H9 (cell line): ENCODE measurements around the gene SGCD. TPM values are rescaled to one million over a fixed set of nuclear protein-coding genes. Genes with fewer than 3 reads are reported as not detected.

Experiments
- DNase-seq: peaks from one replicate; pipeline ENCODE4 v3.0.0-alpha.2; 2017
- H2AFZ ChIP-seq: one replicate; pipeline ENCODE4 v1.6.1; 2013; ENCODE audit warnings: mild to moderate bottlenecking, low read length, control low read depth, moderate library complexity
- H2AK5ac ChIP-seq: 2 replicates; pipeline ENCODE4 v1.6.1; 2013; ENCODE audit warnings: low read length, control low read depth, mixed read lengths; ENCODE audit not compliant: insufficient read length
- H2BK120ac ChIP-seq: one replicate; pipeline ENCODE4 v1.6.1; 2013; ENCODE audit warnings: low read depth, mild to moderate bottlenecking, low read length, control low read depth, inconsistent platforms; ENCODE audit not compliant: poor library complexity, severe bottlenecking
- H2BK12ac ChIP-seq: 2 replicates; pipeline ENCODE4 v1.6.1; 2013; ENCODE audit warnings: low read length, control low read depth, mixed read lengths, low read depth; ENCODE audit not compliant: insufficient read length
- H2BK15ac ChIP-seq: 2 replicates; pipeline ENCODE4 v1.6.1; 2013; ENCODE audit warnings: low read depth, low read length, control low read depth
- H2BK20ac ChIP-seq: one replicate; pipeline ENCODE4 v1.6.1; 2013; ENCODE audit warnings: low read depth, mild to moderate bottlenecking, low read length, control low read depth, inconsistent platforms; ENCODE audit not compliant: poor library complexity, severe bottlenecking
- H2BK5ac ChIP-seq: 2 replicates; pipeline ENCODE4 v1.6.1; 2013; ENCODE audit warnings: low read length, control low read depth, mixed read lengths; ENCODE audit not compliant: insufficient read length
- H3K14ac ChIP-seq: 2 replicates; pipeline ENCODE4 v1.6.1; 2013; ENCODE audit warnings: low read length, control low read depth; ENCODE audit not compliant: insufficient read depth
- H3K18ac ChIP-seq: 2 replicates; pipeline ENCODE4 v1.6.1; 2013; ENCODE audit warnings: low read depth, mild to moderate bottlenecking, mixed read lengths, low read length, control low read depth; ENCODE audit not compliant: insufficient read length
- H3K23ac ChIP-seq: 2 replicates; pipeline ENCODE4 v1.6.1; 2013; ENCODE audit warnings: low read length, control low read depth, mixed read lengths, low read depth; ENCODE audit not compliant: insufficient read length
- H3K23me2 ChIP-seq: 2 replicates; pipeline ENCODE4 v1.6.1; 2013; ENCODE audit warnings: low read depth, mild to moderate bottlenecking, mixed read lengths, low read length, control low read depth; ENCODE audit not compliant: insufficient read length, poor library complexity, severe bottlenecking
- H3K27ac ChIP-seq: 2 replicates; pipeline ENCODE4 v1.5.1; 2013; ENCODE audit warnings: low read length, control low read depth, mixed read lengths, low read depth; ENCODE audit not compliant: insufficient read length
- H3K27me3 ChIP-seq: 2 replicates; pipeline ENCODE4 v1.6.1; 2013; ENCODE audit warnings: low read length, control low read depth, inconsistent platforms; ENCODE audit not compliant: insufficient read depth
- H3K4ac ChIP-seq: 2 replicates; pipeline ENCODE4 v1.6.1; 2013; ENCODE audit warnings: low read depth, mild to moderate bottlenecking, control low read depth, inconsistent platforms, low read length, moderate library complexity
- H3K4me1 ChIP-seq: 2 replicates; pipeline ENCODE4 v1.6.1; 2013; ENCODE audit warnings: low read length, control low read depth, inconsistent platforms; ENCODE audit not compliant: insufficient read depth
- H3K4me2 ChIP-seq: 2 replicates; pipeline ENCODE4 v1.6.1; 2013; ENCODE audit warnings: low read length, control low read depth, mixed read lengths; ENCODE audit not compliant: insufficient read length, insufficient read depth
- H3K56ac ChIP-seq: 2 replicates; pipeline ENCODE4 v1.6.1; 2013; ENCODE audit warnings: low read depth, mild to moderate bottlenecking, mixed read lengths, low read length, control low read depth; ENCODE audit not compliant: insufficient read length
- H3K79me1 ChIP-seq: 2 replicates; pipeline ENCODE4 v1.6.1; 2013; ENCODE audit warnings: low read depth, mild to moderate bottlenecking, moderate library complexity, low read length, control low read depth, inconsistent platforms; ENCODE audit not compliant: insufficient read depth, poor library complexity, severe bottlenecking
- H3K79me2 ChIP-seq: 2 replicates; pipeline ENCODE4 v1.6.1; 2013; ENCODE audit warnings: low read length, control low read depth, inconsistent platforms; ENCODE audit not compliant: insufficient read depth
- H3K9ac ChIP-seq: 2 replicates; pipeline ENCODE4 v1.6.1; 2013; ENCODE audit warnings: low read length, control low read depth, mixed read lengths; ENCODE audit not compliant: insufficient read length; ENCODE audit errors: extremely low read depth
- H3K9me3 ChIP-seq: one replicate; pipeline ENCODE4 v1.6.1; 2013; ENCODE audit warnings: low read depth, low read length, inconsistent platforms; ENCODE audit not compliant: control insufficient read depth
- H3T11ph ChIP-seq: one replicate; pipeline ENCODE4 v1.6.1; 2013; ENCODE audit warnings: mild to moderate bottlenecking, low read length, control low read depth, inconsistent platforms
- H4K20me1 ChIP-seq: one replicate; pipeline ENCODE4 v1.6.1; 2013; ENCODE audit not compliant: control insufficient read depth, insufficient read length, insufficient read depth
- H4K5ac ChIP-seq: 2 replicates; pipeline ENCODE4 v1.6.1; 2013; ENCODE audit warnings: low read depth, mild to moderate bottlenecking, mixed read lengths, low read length, control low read depth; ENCODE audit not compliant: insufficient read length
- H4K8ac ChIP-seq: replicated peaks from 2 replicates; pipeline ENCODE4 v1.6.1; 2013; ENCODE audit warnings: low read length, control low read depth, mixed read lengths, low read depth; ENCODE audit not compliant: insufficient read length
- H4K91ac ChIP-seq: 2 replicates; pipeline ENCODE4 v1.6.1; 2013; ENCODE audit warnings: low read depth, mild to moderate bottlenecking, moderate library complexity, mixed read lengths, low read length, control low read depth; ENCODE audit not compliant: insufficient read length
- H3K27ac Mint-ChIP-seq, 3 experiments: 2 replicates in 2 of 3; 3 replicates in 1 of 3; pipeline ENCODE4 v1.8.0; 2020 to 2021; ENCODE audit warnings: mixed read lengths in 3 of 3, mild to moderate bottlenecking in 1 of 3, moderate library complexity in 1 of 3
- H3K27me3 Mint-ChIP-seq: 2 replicates; pipeline ENCODE4 v1.8.0; 2021; ENCODE audit warnings: low read depth, mild to moderate bottlenecking, moderate library complexity, mixed read lengths
- H3K36me3 Mint-ChIP-seq, 3 experiments: 2 replicates in 2 of 3; 3 replicates in 1 of 3; pipeline ENCODE4 v1.8.0; 2020 to 2021; ENCODE audit warnings: low read depth in 3 of 3, mixed read lengths in 3 of 3; ENCODE audit not compliant: insufficient read depth in 1 of 3
- H3K4me1 Mint-ChIP-seq, 2 experiments: 2 replicates each; pipeline ENCODE4 v1.8.0; 2020; ENCODE audit warnings: mixed read lengths in 2 of 2
- H3K4me3 Mint-ChIP-seq, 2 experiments: 2 replicates in 1 of 2; 3 replicates in 1 of 2; pipeline ENCODE4 v1.8.0; 2020 to 2021; ENCODE audit warnings: mild to moderate bottlenecking in 2 of 2, mixed read lengths in 2 of 2, moderate library complexity in 1 of 2
- H3K9me3 Mint-ChIP-seq, 2 experiments: 2 replicates in 1 of 2; 3 replicates in 1 of 2; pipeline ENCODE4 v1.8.0; 2020; ENCODE audit warnings: mild to moderate bottlenecking in 2 of 2, mixed read lengths in 2 of 2, moderate library complexity in 1 of 2
- CTCF ChIP-seq: fragments of 200-600 bp; sonication (generic); conservative IDR thresholded peaks from 3 replicates; pipeline ENCODE4 v1.8.0; 2021; ENCODE audit warnings: antibody characterized with exemption, mild to moderate bottlenecking
- WGBS: extraction: QIAGEN DNeasy Blood & Tissue Kit; methylation state at CpG from one replicate; pipeline ENCODE4 v1.1.7; 2013; ENCODE audit warnings: missing lambda C conversion rate, low lambda C conversion rate, mixed read lengths; ENCODE audit not compliant: insufficient read length; ENCODE audit errors: extremely low coverage; 5-methylcytosine and 5-hydroxymethylcytosine counted together
- total RNA-seq: library from RNA; stranded (reverse); gene quantifications from 2 replicates; pipeline ENCODE4 v1.2.1, GENCODE V29; 2021

Gene SGCD
- total RNA-seq, 1 experiment from 2014 or later: 0.11 TPM

GRCh38 chr5:156543348-156544145 is 216.6 kb downstream of the SGCD start:
- no peaks in the 10 kb centered on the region for H3K4me1 ChIP-seq
- no peak overlapping the region for H2BK20ac ChIP-seq
- no peak overlapping the region for H3K27ac ChIP-seq
- H2AFZ ChIP-seq: no peak overlapping the region
- no peak overlapping the region for H2AK5ac ChIP-seq
- peak overlapping the region in 1 of 3 experiments; percentile 36; a peak in 1 of 7 replicates for H3K27ac Mint-ChIP-seq
- no peaks in the 10 kb centered on the region for H3K79me1 ChIP-seq
- H3K18ac ChIP-seq: no peak overlapping the region
- no peak overlapping the region for H2BK5ac ChIP-seq
- no peak overlapping the region for H4K8ac ChIP-seq
- TF ChIP-seq CTCF: no peak
- no peak overlapping the region for H2BK15ac ChIP-seq
- no peaks in the 10 kb centered on the region for H3K27me3 ChIP-seq
- H2BK120ac ChIP-seq: no peak overlapping the region
- H3K9me3 Mint-ChIP-seq: no peaks in the 10 kb centered on the region
- H3T11ph ChIP-seq: no peak overlapping the region
- H4K20me1 ChIP-seq: no peaks in the 10 kb centered on the region
- H3K79me2 ChIP-seq: no peaks in the 10 kb centered on the region
- H2BK12ac ChIP-seq: no peak overlapping the region
- no peak overlapping the region for H3K4me3 Mint-ChIP-seq
- H3K4me1 Mint-ChIP-seq: no peaks in the 10 kb centered on the region
- WGBS: no CpG with 5 or more reads among the region's 5 CpGs
- no peak overlapping the region for H3K9ac ChIP-seq
- H3K14ac ChIP-seq: no peak overlapping the region
- no peak overlapping the region for H3K4ac ChIP-seq
- no peak overlapping the region for H3K23ac ChIP-seq
- no peaks in the 10 kb centered on the region for H3K9me3 ChIP-seq
- no peak overlapping the region for H3K56ac ChIP-seq
- DNase-seq: no peak
- H3K23me2 ChIP-seq: no peaks in the 10 kb centered on the region
- H3K36me3 Mint-ChIP-seq: no peaks in the 10 kb centered on the region
- no peaks in the 10 kb centered on the region for H3K27me3 Mint-ChIP-seq
- H4K91ac ChIP-seq: no peak overlapping the region
- no peak overlapping the region for H4K5ac ChIP-seq
- no peak overlapping the region for H3K4me2 ChIP-seq
